HCT116 (cell line): Measurements from ENCODE around the gene THRB. TPM values are rescaled to one million over a fixed set of nuclear protein-coding genes. Genes with fewer than 3 reads are reported as not detected.
A peak's percentile ranks its signal among the peaks of the same experiment; 100 is the strongest.

Source experiments
- ATAC-seq: fragments of 200-7000 bp; cut with Tn5 transposase; 2 replicates; pipeline ENCODE4 v1.9.1; 2020; ENCODE audit warnings: mild to moderate bottlenecking, moderate library complexity
- BruUV-seq: library from RNA; stranded (reverse); fragments of 400-500 nt; replicated peaks from 2 replicates; lab custom pipeline; 2021; lab: Mats Ljungman, UMichigan
- CTCF ChIA-PET: fragments of 300-600 bp; sonication (Branson Sonifier 250); formaldehyde crosslinking; loops from one replicate; lab custom pipeline; 2021; ENCODE audit warnings: antibody characterized with exemption; lab: Charles Lee
- POLR2A ChIA-PET: fragments of 300-600, 350-600 bp; sonication (Branson Sonifier 250); formaldehyde crosslinking; loops from one replicate; lab custom pipeline; 2021; ENCODE audit warnings: antibody characterized with exemption; lab: Charles Lee
- RAD21 ChIA-PET, 2 experiments: fragments of 300-600 bp; sonication (Branson Sonifier 250); formaldehyde crosslinking; loops; one replicate each; lab custom pipeline; 2023; ENCODE audit warnings: low total read pairs in 2 of 2; ENCODE audit not compliant: uncharacterized antibody in 2 of 2, unreplicated experiment in 2 of 2, low non-redundant PET in 1 of 2; lab: Charles Lee
- DNase-seq: peaks from one replicate; pipeline ENCODE4 v3.0.0-alpha.2; 2010; ENCODE audit warnings: low read depth, low spot score
- H2AFZ ChIP-seq: fragments of 200-600 bp; shearing (Covaris generic), sonication (generic); 2 replicates; pipeline ENCODE4 v1.6.1; 2017; ENCODE audit warnings: low read depth, mixed run types, mixed read lengths, antibody characterized with exemption, low read length; ENCODE audit not compliant: poor library complexity, severe bottlenecking
- H3K27ac ChIP-seq: 2 replicates; pipeline ENCODE4 v1.5.1; 2012; ENCODE audit warnings: low read depth, low read length
- H3K27me3 ChIP-seq: fragments of 200-600 bp; sonication (generic); 2 replicates; pipeline ENCODE4 v1.6.1; 2016; ENCODE audit warnings: mixed run types, low read length, mixed read lengths; ENCODE audit not compliant: insufficient read depth
- H3K36me3 ChIP-seq, 2 experiments: fragments of 200-500 bp in 1 of 2; fragments of 200-600 bp in 1 of 2; sonication (Bioruptor generic) in 1 of 2; sonication (generic) in 1 of 2; 2 replicates each; pipeline versions ENCODE4 v1.5.1 to v1.6.1; 2014 to 2016; ENCODE audit warnings: low read length in 2 of 2, inconsistent platforms in 1 of 2, mixed read lengths in 1 of 2, mixed run types in 1 of 2; ENCODE audit not compliant: insufficient read depth in 2 of 2, control insufficient read depth in 1 of 2
- H3K4me1 ChIP-seq, 2 experiments: fragments of 200-600 bp in 1 of 2; sonication (generic) in 1 of 2; 2 replicates each; pipeline versions ENCODE4 v1.5.1 to v1.6.1; 2012 to 2017; ENCODE audit warnings: low read length in 2 of 2, inconsistent platforms in 1 of 2, mild to moderate bottlenecking in 1 of 2, mixed read lengths in 1 of 2, mixed run types in 1 of 2, moderate library complexity in 1 of 2; ENCODE audit not compliant: insufficient read depth in 2 of 2, control insufficient read depth in 1 of 2
- H3K4me2 ChIP-seq: fragments of 200-600 bp; sonication (generic); 2 replicates; pipeline ENCODE4 v1.6.1; 2017; ENCODE audit warnings: mixed run types, low read length, mixed read lengths
- H3K4me3 ChIP-seq, 2 experiments: fragments of 200-600 bp in 1 of 2; sonication (generic) in 1 of 2; replicated peaks in 1 of 2; 2 replicates each; pipeline ENCODE4 v1.5.1; 2011 to 2016; ENCODE audit warnings: low read length in 2 of 2, control low read depth in 1 of 2, low read depth in 1 of 2, mild to moderate bottlenecking in 1 of 2, mixed read lengths in 1 of 2, mixed run types in 1 of 2
- H3K79me2 ChIP-seq: fragments of 200-600 bp; sonication (generic); 2 replicates; pipeline ENCODE4 v1.6.1; 2017; ENCODE audit warnings: mild to moderate bottlenecking, mixed run types, low read length, moderate library complexity, mixed read lengths; ENCODE audit not compliant: insufficient read depth
- H3K9ac ChIP-seq: fragments of 200-600 bp; sonication (generic); 2 replicates; pipeline ENCODE4 v1.6.1; 2016; ENCODE audit warnings: low read length, mixed read lengths
- H3K9me2 ChIP-seq: fragments of 200-600 bp; sonication (generic), shearing (Covaris generic); 2 replicates; pipeline ENCODE4 v1.6.1; 2017; ENCODE audit warnings: mixed run types, mild to moderate bottlenecking, moderate library complexity; ENCODE audit not compliant: insufficient read depth
- H3K9me3 ChIP-seq, 2 experiments: fragments of 200-500 bp in 1 of 2; fragments of 200-600 bp in 1 of 2; sonication (Bioruptor generic) in 1 of 2; sonication (generic) in 1 of 2; 2 replicates each; pipeline ENCODE4 v1.6.1; 2014 to 2017; ENCODE audit warnings: low read length in 2 of 2, mixed read lengths in 2 of 2, inconsistent platforms in 1 of 2, low read depth in 1 of 2, mild to moderate bottlenecking in 1 of 2, mixed run types in 1 of 2, moderate library complexity in 1 of 2; ENCODE audit not compliant: control insufficient read depth in 1 of 2, insufficient read depth in 1 of 2
- H4K20me1 ChIP-seq: fragments of 200-600 bp; sonication (generic), shearing (Covaris generic); 2 replicates; pipeline ENCODE4 v1.6.1; 2017; ENCODE audit warnings: mixed run types, mild to moderate bottlenecking, moderate library complexity; ENCODE audit not compliant: insufficient read depth
- CBX3 ChIP-seq: IDR thresholded peaks from 2 replicates; pipeline ENCODE4 v1.6.1; 2012; ENCODE audit warnings: low read depth
- CEBPB ChIP-seq: IDR thresholded peaks from 2 replicates; pipeline ENCODE4 v1.6.1; 2012; ENCODE audit warnings: low read depth
- EGR1 ChIP-seq: IDR thresholded peaks from 2 replicates; pipeline ENCODE4 v1.6.1; 2012; ENCODE audit warnings: low read depth
- ELF1 ChIP-seq: IDR thresholded peaks from 2 replicates; pipeline ENCODE4 v1.6.1; 2012; ENCODE audit warnings: low read depth, borderline replicate concordance
- EZH2 ChIP-seq: fragments of 200-600 bp; sonication (generic); IDR thresholded peaks from 2 replicates; pipeline ENCODE4 v1.6.1; 2017; ENCODE audit warnings: antibody characterized with exemption, mixed run types
- EZH2phosphoT487 ChIP-seq: fragments of 200-600 bp; IDR thresholded peaks from 2 replicates; pipeline ENCODE4 v1.6.1; 2018; ENCODE audit warnings: antibody characterized with exemption, borderline replicate concordance
- FOSL1 ChIP-seq: IDR thresholded peaks from 2 replicates; pipeline ENCODE4 v1.6.1; 2012; ENCODE audit warnings: low read depth
- JUND ChIP-seq: IDR thresholded peaks from 2 replicates; pipeline ENCODE4 v1.6.1; 2012
- POLR2A ChIP-seq: IDR thresholded peaks from 2 replicates; pipeline ENCODE4 v1.7.0; 2011; ENCODE audit warnings: borderline replicate concordance; ENCODE audit not compliant: insufficient read depth, insufficient read length; ENCODE audit errors: extremely low read depth
- POLR2AphosphoS5 ChIP-seq: IDR thresholded peaks from 2 replicates; pipeline ENCODE4 v1.6.1; 2011; ENCODE audit warnings: mild to moderate bottlenecking, low read depth, low read length, moderate library complexity
- RAD21 ChIP-seq: IDR thresholded peaks from 2 replicates; pipeline ENCODE4 v1.6.1; 2012; ENCODE audit warnings: low read depth, mild to moderate bottlenecking
- SIN3A ChIP-seq: IDR thresholded peaks from 2 replicates; pipeline ENCODE4 v1.6.1; 2012; ENCODE audit warnings: low read depth
- SP1 ChIP-seq: IDR thresholded peaks from 2 replicates; pipeline ENCODE4 v1.6.1; 2012; ENCODE audit warnings: low read depth
- SRF ChIP-seq: IDR thresholded peaks from 2 replicates; pipeline ENCODE4 v1.6.1; 2012; ENCODE audit warnings: low read depth
- TCF7L2 ChIP-seq: IDR thresholded peaks from 2 replicates; pipeline ENCODE4 v1.7.0; 2011; ENCODE audit warnings: borderline replicate concordance, inconsistent platforms; ENCODE audit not compliant: insufficient read depth, insufficient read length; ENCODE audit errors: extremely low read depth
- ZFX ChIP-seq: fragments of 450-650 bp; IDR thresholded peaks from 2 replicates; pipeline ENCODE4 v1.6.1; 2017
- ZNF274 ChIP-seq: fragments of 200-500 bp; sonication (Bioruptor generic); IDR thresholded peaks from 2 replicates; pipeline ENCODE4 v1.6.1; 2014; ENCODE audit warnings: mild to moderate bottlenecking, low read depth, low read length, inconsistent platforms
- intact Hi-C: fragments of 100-400 bp; cut with micrococcal nuclease; formaldehyde crosslinking; loops from 2 replicates; pipeline ENCODE4 v1.10.0; 2022
- total RNA-seq: library from RNA; stranded (reverse); gene quantifications from one replicate; pipeline ENCODE4 v1.2.1, GENCODE V29; 2021; ENCODE audit not compliant: unreplicated experiment
- TF ChIP-seq, protein P1 (sequence below): IDR thresholded peaks from 2 replicates; pipeline ENCODE4 v1.6.1; 2012; ENCODE audit warnings: low read depth
- TF ChIP-seq, protein P2 (sequence below): IDR thresholded peaks from 2 replicates; pipeline ENCODE4 v1.6.1; 2012
- TF ChIP-seq, protein P3 (sequence below): IDR thresholded peaks from 2 replicates; pipeline ENCODE4 v1.6.1; 2012
- TF ChIP-seq, protein P4 (sequence below): IDR thresholded peaks from 2 replicates; pipeline ENCODE4 v1.6.1; 2011; ENCODE audit warnings: mild to moderate bottlenecking, low read length, moderate library complexity; ENCODE audit not compliant: insufficient replicate concordance; ENCODE audit errors: extremely low read depth
- TF ChIP-seq, protein P5 (sequence below), 3 experiments: fragments of 200-600 bp in 1 of 3; sonication (generic) in 1 of 3; IDR thresholded peaks in 2 of 3; conservative IDR thresholded peaks in 1 of 3; 2 replicates each; pipeline ENCODE4 v1.5.1; 2012 to 2017; ENCODE audit warnings: low read depth in 2 of 3, low read length in 2 of 3, antibody characterized with exemption in 1 of 3, borderline replicate concordance in 1 of 3, control low read depth in 1 of 3, mild to moderate bottlenecking in 1 of 3, mixed read lengths in 1 of 3, mixed run types in 1 of 3, moderate library complexity in 1 of 3; ENCODE audit not compliant: insufficient read depth in 1 of 3

Gene THRB
- total RNA-seq, 1 experiment from 2014 or later: 2.5 TPM

DNA sequence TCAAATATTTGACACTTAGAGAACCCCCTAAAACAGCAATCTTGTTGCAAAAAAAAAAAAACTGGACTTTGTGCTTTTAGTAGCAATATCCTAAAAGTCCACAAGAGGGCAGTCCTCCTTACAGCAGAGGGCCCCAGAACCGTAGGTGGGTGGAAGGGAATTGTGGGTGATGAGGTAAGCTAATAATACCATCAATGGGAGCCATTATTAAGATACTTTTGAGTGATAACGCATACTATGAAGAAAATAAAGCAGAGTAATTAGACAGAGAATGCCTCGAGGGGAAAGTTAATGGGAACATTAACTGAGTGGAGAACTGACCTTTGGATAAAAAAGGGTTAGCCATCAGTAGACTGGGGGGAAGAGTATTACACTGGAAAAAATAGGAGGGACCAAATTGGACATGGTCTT lies 229.9 kb downstream of the THRB start:
- ChIA-PET POLR2A (no interaction called here), CTCF (interaction anchor here (0.6 to 2.2 kb wide), 8 partner anchors 189 to 615 kb away, joined by 3 to 10 read pairs (median 4); no protein-coding TSS in a partner anchor), RAD21 (interaction anchor here (0.5 to 0.7 kb wide), 2 partner anchors 269 to 291 kb away, joined by 3 read pairs; no protein-coding TSS in a partner anchor)
- no peak overlapping the region for H3K27ac ChIP-seq
- no TSS peak for BruUV-seq
- no peaks in the 10 kb centered on the region for H3K36me3 ChIP-seq
- no peaks in the 10 kb centered on the region for H3K27me3 ChIP-seq
- H3K9ac ChIP-seq: no peak overlapping the region
- no peaks in the 10 kb centered on the region for H3K9me2 ChIP-seq
- no peaks in the 10 kb centered on the region for H3K79me2 ChIP-seq
- no peak overlapping the region for H3K4me2 ChIP-seq
- peak overlapping the region; percentile 96 for H2AFZ ChIP-seq
- H3K4me3 ChIP-seq: no peak overlapping the region
- no peaks in the 10 kb centered on the region for H4K20me1 ChIP-seq
- no peaks in the 10 kb centered on the region for H3K4me1 ChIP-seq
- H3K9me3 ChIP-seq: no peaks in the 10 kb centered on the region
- ATAC-seq (peak; percentile 89), DNase-seq (peak; percentile 47)
- intact Hi-C loops: loop anchor here (1.0 to 2.0 kb wide), 4 partner anchors 232 to 416 kb away; no protein-coding TSS in a partner anchor
- TF ChIP-seq SRF (no peak), FOSL1 (no peak), RAD21 (peak; percentile 90), CEBPB (peak; percentile 42; the same call in 1 of the 2 replicates), ZNF274 (no peak), ZFX (no peak), EZH2phosphoT487 (no peak), EZH2 (no peak), POLR2A (no peak), TCF7L2 (no peak), JUND (no peak), POLR2AphosphoS5 (no peak), SIN3A (no peak), EGR1 (peak; percentile 59; the same call in 1 of the 2 replicates), CBX3 (peak; percentile 86), ELF1 (no peak), SP1 (no peak; the same call in 1 of the 2 replicates)
- TF ChIP-seq, protein P1, sequence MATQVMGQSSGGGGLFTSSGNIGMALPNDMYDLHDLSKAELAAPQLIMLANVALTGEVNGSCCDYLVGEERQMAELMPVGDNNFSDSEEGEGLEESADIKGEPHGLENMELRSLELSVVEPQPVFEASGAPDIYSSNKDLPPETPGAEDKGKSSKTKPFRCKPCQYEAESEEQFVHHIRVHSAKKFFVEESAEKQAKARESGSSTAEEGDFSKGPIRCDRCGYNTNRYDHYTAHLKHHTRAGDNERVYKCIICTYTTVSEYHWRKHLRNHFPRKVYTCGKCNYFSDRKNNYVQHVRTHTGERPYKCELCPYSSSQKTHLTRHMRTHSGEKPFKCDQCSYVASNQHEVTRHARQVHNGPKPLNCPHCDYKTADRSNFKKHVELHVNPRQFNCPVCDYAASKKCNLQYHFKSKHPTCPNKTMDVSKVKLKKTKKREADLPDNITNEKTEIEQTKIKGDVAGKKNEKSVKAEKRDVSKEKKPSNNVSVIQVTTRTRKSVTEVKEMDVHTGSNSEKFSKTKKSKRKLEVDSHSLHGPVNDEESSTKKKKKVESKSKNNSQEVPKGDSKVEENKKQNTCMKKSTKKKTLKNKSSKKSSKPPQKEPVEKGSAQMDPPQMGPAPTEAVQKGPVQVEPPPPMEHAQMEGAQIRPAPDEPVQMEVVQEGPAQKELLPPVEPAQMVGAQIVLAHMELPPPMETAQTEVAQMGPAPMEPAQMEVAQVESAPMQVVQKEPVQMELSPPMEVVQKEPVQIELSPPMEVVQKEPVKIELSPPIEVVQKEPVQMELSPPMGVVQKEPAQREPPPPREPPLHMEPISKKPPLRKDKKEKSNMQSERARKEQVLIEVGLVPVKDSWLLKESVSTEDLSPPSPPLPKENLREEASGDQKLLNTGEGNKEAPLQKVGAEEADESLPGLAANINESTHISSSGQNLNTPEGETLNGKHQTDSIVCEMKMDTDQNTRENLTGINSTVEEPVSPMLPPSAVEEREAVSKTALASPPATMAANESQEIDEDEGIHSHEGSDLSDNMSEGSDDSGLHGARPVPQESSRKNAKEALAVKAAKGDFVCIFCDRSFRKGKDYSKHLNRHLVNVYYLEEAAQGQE: no peak
- TF ChIP-seq, protein P2, sequence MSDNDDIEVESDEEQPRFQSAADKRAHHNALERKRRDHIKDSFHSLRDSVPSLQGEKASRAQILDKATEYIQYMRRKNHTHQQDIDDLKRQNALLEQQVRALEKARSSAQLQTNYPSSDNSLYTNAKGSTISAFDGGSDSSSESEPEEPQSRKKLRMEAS: no peak
- TF ChIP-seq, protein P3, sequence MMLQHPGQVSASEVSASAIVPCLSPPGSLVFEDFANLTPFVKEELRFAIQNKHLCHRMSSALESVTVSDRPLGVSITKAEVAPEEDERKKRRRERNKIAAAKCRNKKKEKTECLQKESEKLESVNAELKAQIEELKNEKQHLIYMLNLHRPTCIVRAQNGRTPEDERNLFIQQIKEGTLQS: no peak
- TF ChIP-seq, protein P4, sequence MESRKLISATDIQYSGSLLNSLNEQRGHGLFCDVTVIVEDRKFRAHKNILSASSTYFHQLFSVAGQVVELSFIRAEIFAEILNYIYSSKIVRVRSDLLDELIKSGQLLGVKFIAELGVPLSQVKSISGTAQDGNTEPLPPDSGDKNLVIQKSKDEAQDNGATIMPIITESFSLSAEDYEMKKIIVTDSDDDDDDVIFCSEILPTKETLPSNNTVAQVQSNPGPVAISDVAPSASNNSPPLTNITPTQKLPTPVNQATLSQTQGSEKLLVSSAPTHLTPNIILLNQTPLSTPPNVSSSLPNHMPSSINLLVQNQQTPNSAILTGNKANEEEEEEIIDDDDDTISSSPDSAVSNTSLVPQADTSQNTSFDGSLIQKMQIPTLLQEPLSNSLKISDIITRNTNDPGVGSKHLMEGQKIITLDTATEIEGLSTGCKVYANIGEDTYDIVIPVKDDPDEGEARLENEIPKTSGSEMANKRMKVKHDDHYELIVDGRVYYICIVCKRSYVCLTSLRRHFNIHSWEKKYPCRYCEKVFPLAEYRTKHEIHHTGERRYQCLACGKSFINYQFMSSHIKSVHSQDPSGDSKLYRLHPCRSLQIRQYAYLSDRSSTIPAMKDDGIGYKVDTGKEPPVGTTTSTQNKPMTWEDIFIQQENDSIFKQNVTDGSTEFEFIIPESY: no peak
- TF ChIP-seq, protein P5, sequence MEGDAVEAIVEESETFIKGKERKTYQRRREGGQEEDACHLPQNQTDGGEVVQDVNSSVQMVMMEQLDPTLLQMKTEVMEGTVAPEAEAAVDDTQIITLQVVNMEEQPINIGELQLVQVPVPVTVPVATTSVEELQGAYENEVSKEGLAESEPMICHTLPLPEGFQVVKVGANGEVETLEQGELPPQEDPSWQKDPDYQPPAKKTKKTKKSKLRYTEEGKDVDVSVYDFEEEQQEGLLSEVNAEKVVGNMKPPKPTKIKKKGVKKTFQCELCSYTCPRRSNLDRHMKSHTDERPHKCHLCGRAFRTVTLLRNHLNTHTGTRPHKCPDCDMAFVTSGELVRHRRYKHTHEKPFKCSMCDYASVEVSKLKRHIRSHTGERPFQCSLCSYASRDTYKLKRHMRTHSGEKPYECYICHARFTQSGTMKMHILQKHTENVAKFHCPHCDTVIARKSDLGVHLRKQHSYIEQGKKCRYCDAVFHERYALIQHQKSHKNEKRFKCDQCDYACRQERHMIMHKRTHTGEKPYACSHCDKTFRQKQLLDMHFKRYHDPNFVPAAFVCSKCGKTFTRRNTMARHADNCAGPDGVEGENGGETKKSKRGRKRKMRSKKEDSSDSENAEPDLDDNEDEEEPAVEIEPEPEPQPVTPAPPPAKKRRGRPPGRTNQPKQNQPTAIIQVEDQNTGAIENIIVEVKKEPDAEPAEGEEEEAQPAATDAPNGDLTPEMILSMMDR (IDR thresholded peaks at IDR 0.05 in 2 of 3, conservative IDR thresholded peaks at IDR 0.05 in 1 of 3; ENCODE audit: borderline replicate concordance in 1 of 3, insufficient read depth in 1 of 3, low read depth in 2 of 3, low read length in 2 of 3): peak; percentile 77 to 86 (median 84)
